HepG2 (cell line): ENCODE results near the gene ME2. TPM values are rescaled to one million over a fixed set of nuclear protein-coding genes. Genes with fewer than 3 reads are reported as not detected.

Source experiments
- ARNT2 ChIP-seq: sonication (generic); formaldehyde crosslinking; IDR thresholded peaks from 2 replicates; pipeline ENCODE4 v1.8.0; 2022; ENCODE audit warnings: mild to moderate bottlenecking, low read depth, missing genetic modification reagents, moderate library complexity
- ASH2L ChIP-seq: fragments of 300-600, 200-600 bp; sonication (generic); IDR thresholded peaks from 2 replicates; pipeline ENCODE4 v1.7.0; 2017; ENCODE audit warnings: low read depth, mild to moderate bottlenecking, moderate library complexity, mixed read lengths, low read length; ENCODE audit not compliant: insufficient read length
- BCL6 ChIP-seq: IDR thresholded peaks from 2 replicates; pipeline ENCODE4 v1.6.1; 2016; ENCODE audit warnings: missing genetic modification reagents, missing compliant biosample characterization
- CBX5 ChIP-seq: sonication (generic); formaldehyde crosslinking; IDR thresholded peaks from 2 replicates; pipeline ENCODE4 v1.4.0; 2020; ENCODE audit warnings: missing genetic modification reagents, borderline replicate concordance
- FOXA1 ChIP-seq, 2 experiments: fragments of 450-650 bp in 1 of 2; sonication (generic) in 1 of 2; formaldehyde crosslinking in 1 of 2; IDR thresholded peaks; 2 replicates each; pipeline versions ENCODE4 v1.4.0 to v1.6.1; 2016 to 2020; ENCODE audit warnings: missing genetic modification reagents in 1 of 2
- KAT7 ChIP-seq: IDR thresholded peaks from 2 replicates; pipeline ENCODE4 v1.6.1; 2018; ENCODE audit warnings: borderline replicate concordance, missing compliant biosample characterization
- NFAT5 ChIP-seq: sonication (generic); formaldehyde crosslinking; IDR thresholded peaks from 2 replicates; pipeline ENCODE4 v1.4.0; 2020; ENCODE audit warnings: missing genetic modification reagents
- NFIC ChIP-seq: IDR thresholded peaks from 2 replicates; pipeline ENCODE4 v1.6.1; 2012; ENCODE audit warnings: mild to moderate bottlenecking, low read length, inconsistent platforms
- SAP130 ChIP-seq: IDR thresholded peaks from 2 replicates; pipeline ENCODE4 v1.6.1; 2016; ENCODE audit warnings: low read depth
- ZFP91 ChIP-seq: sonication (generic); formaldehyde crosslinking; IDR thresholded peaks from 2 replicates; pipeline ENCODE4 v1.9.0; 2022; ENCODE audit warnings: missing genetic modification reagents, mild to moderate bottlenecking, borderline replicate concordance
- ZMAT3 ChIP-seq: sonication (generic); formaldehyde crosslinking; conservative IDR thresholded peaks from 2 replicates; pipeline ENCODE4 v1.7.0; 2021; ENCODE audit warnings: missing genetic modification reagents
- ZNF274 ChIP-seq: sonication (generic); formaldehyde crosslinking; IDR thresholded peaks from 2 replicates; pipeline ENCODE4 v1.5.1; 2020; ENCODE audit warnings: mild to moderate bottlenecking, missing genetic modification reagents
- ZNF431 ChIP-seq: sonication (generic); formaldehyde crosslinking; IDR thresholded peaks from 2 replicates; pipeline ENCODE4 v1.9.0; 2022; ENCODE audit warnings: missing genetic modification reagents, low read depth, mild to moderate bottlenecking, borderline replicate concordance
- ZNF446 ChIP-seq: sonication (generic); formaldehyde crosslinking; IDR thresholded peaks from 2 replicates; pipeline ENCODE4 v1.5.0; 2020; ENCODE audit warnings: mild to moderate bottlenecking, missing genetic modification reagents
- ZNF678 ChIP-seq: sonication (generic); formaldehyde crosslinking; IDR thresholded peaks from 2 replicates; pipeline ENCODE4 v1.4.0; 2020; ENCODE audit warnings: mild to moderate bottlenecking, missing genetic modification reagents
- ZNF687 ChIP-seq: sonication (generic); formaldehyde crosslinking; IDR thresholded peaks from 2 replicates; pipeline ENCODE4 v1.5.1; 2020; ENCODE audit warnings: mild to moderate bottlenecking, missing genetic modification reagents, moderate library complexity
- ZNF768 ChIP-seq: sonication (generic); formaldehyde crosslinking; IDR thresholded peaks from 2 replicates; pipeline ENCODE4 v1.4.0; 2020; ENCODE audit warnings: missing genetic modification reagents
- polyA plus RNA-seq, 8 experiments: library from polyadenylated mRNA; depleted of rRNA in 3 of 8; stranded (reverse) in 7 of 8; unstranded in 1 of 8; fragments of >200 nt; fragmentation: Illumina TruSeq in 4 of 8; extraction: Trizol in 4 of 8; gene quantifications; 2 replicates each; pipeline versions ENCODE4 v1.2.1 to v1.2.3, GENCODE V29; 2011 to 2016; ENCODE audit warnings: low read depth in 4 of 8, missing spikeins in 1 of 8, mixed read lengths in 1 of 8; ENCODE audit not compliant: insufficient read depth in 1 of 8
- total RNA-seq, 5 experiments: library from RNA; depleted of rRNA; stranded (reverse); fragments of >200 nt; fragmentation: Illumina TruSeq; extraction: Trizol; gene quantifications; 2 replicates each; pipeline ENCODE4 v1.2.3, GENCODE V29; 2016; ENCODE audit warnings: low read depth in 1 of 5

ME2 gene
- total and polyA plus RNA-seq, 2 of the 13 experiments (the other 11 are each of a cell fraction or from before 2014, with no cell fraction given): 17.3 to 20.6 TPM

GRCh38 chr18:50878345-50879301, at the start of gene ME2 (continued):
- TF ChIP-seq ZFP91 (CRISPR knock-in tag) (peak; percentile 65), SAP130 (CRISPR knock-in tag) (peak; percentile 48), CBX5 (0 out of 2 replicates have a peak, but pooled peaks have one; percentile 27), ZNF446 (peak; percentile 68; the same call in 1 of the 2 replicates), KAT7 (CRISPR knock-in tag) (peak; percentile 60; the same call in 1 of the 2 replicates), ZNF687 (CRISPR knock-in tag) (peak; percentile 85), ASH2L (peak; percentile 55), NFIC (no peak), ZNF678 (CRISPR knock-in tag) (no peak; the same call in 1 of the 2 replicates), ZNF431 (CRISPR knock-in tag) (0 out of 2 replicates have a peak, but pooled peaks have one; percentile 24), NFAT5 (CRISPR knock-in tag) (0 out of 2 replicates have a peak, but pooled peaks have one; percentile 44), ZNF274 (0 out of 2 replicates have a peak, but pooled peaks have one; percentile 48), BCL6 (CRISPR knock-in tag) (peak; percentile 26; the same call in 1 of the 2 replicates), FOXA1 (IDR thresholded peaks at IDR 0.05) (no peak), FOXA1 (CRISPR knock-in tag; IDR thresholded peaks at IDR 0.05) (no peak), ZNF768 (CRISPR knock-in tag) (peak; percentile 37; the same call in 1 of the 2 replicates), ZMAT3 (CRISPR knock-in tag) (peak; percentile 77; the same call in 1 of the 2 replicates), ARNT2 (0 out of 2 replicates have a peak, but pooled peaks have one; percentile 35)
